ENCODE results near the gene THSD4.

- TF ChIP-seq CTCF (IDR thresholded peaks at IDR 0.05; ENCODE audit: insufficient read depth, low read length): no peak
- no peak for TF ChIP-seq POLR2AphosphoS5 (IDR thresholded peaks at IDR 0.05; ENCODE audit: low read depth)
- TF ChIP-seq REST (IDR thresholded peaks at IDR 0.05; ENCODE audit: insufficient replicate concordance, low read depth): no peak
- no peak for TF ChIP-seq GABPA (IDR thresholded peaks at IDR 0.05; ENCODE audit: low read depth)
- no peak for TF ChIP-seq SPI1 (IDR thresholded peaks at IDR 0.05; ENCODE audit: borderline replicate concordance, low read depth)
These were observed 35.8 kb upstream of the THSD4 start for GRCh38 chr15:71079208-71080044.

All from HL-60 (cell line).